Lower leg skin (tissue), 3 donors: ENCODE results near the gene TPST1.

Experiments
- POLR2A ChIP-seq, 2 donors: fragments of 450-650 bp; IDR thresholded peaks; one replicate each; pipeline ENCODE4 v1.6.1; 2016 to 2017; ENCODE audit warnings: antibody characterized with exemption in 2 of 2, mild to moderate bottlenecking in 1 of 2, moderate library complexity in 1 of 2
- TF ChIP-seq, protein P1 (sequence below), 3 donors: fragments of 450-650 bp; IDR thresholded peaks; one replicate each; pipeline ENCODE4 v1.5.1; 2016; ENCODE audit warnings: antibody characterized with exemption in 3 of 3, mild to moderate bottlenecking in 3 of 3, moderate library complexity in 2 of 3

DNA sequence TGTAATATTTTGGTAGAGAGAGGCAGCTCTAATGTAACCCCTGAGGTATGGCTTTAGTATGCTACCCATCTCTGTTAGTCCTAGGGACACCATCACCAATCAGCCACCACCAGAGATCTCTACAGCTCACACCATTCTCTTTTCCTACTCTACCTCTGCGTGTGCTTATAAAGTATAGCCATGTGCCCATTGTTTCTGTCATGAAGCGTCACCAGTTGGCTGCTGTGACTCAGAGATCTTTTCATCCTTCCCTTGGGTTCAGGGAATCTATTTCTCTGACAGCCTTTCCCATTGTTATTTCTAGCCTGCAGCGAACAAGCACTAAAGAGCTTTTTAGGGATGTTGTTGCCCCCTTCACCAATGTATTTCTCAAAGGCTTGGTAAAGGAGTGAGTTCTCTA is 103.3 kb downstream of the TPST1 start:
- TF ChIP-seq POLR2A (IDR thresholded peaks at IDR 0.05) = no peak
- TF ChIP-seq, protein P1, sequence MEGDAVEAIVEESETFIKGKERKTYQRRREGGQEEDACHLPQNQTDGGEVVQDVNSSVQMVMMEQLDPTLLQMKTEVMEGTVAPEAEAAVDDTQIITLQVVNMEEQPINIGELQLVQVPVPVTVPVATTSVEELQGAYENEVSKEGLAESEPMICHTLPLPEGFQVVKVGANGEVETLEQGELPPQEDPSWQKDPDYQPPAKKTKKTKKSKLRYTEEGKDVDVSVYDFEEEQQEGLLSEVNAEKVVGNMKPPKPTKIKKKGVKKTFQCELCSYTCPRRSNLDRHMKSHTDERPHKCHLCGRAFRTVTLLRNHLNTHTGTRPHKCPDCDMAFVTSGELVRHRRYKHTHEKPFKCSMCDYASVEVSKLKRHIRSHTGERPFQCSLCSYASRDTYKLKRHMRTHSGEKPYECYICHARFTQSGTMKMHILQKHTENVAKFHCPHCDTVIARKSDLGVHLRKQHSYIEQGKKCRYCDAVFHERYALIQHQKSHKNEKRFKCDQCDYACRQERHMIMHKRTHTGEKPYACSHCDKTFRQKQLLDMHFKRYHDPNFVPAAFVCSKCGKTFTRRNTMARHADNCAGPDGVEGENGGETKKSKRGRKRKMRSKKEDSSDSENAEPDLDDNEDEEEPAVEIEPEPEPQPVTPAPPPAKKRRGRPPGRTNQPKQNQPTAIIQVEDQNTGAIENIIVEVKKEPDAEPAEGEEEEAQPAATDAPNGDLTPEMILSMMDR (IDR thresholded peaks at IDR 0.05) = no peak
